ENCODE results near the gene PRSS12. TPM values are rescaled to one million over a fixed set of nuclear protein-coding genes. Genes with fewer than 3 reads are reported as not detected.

PRSS12 gene
- total and polyA plus RNA-seq, 7 donors, result 0.28 to 16.1 (median 1.3) TPM

GRCh38 chr4:118338518-118338917 lies 14.3 kb downstream of the PRSS12 start:
- Histone ChIP-seq H3K4me1 (no peaks in the 10 kb centered on the region), H3K9me3 (no peaks in the 10 kb centered on the region), H3K36me3 (no peaks in the 10 kb centered on the region), H3K4me3 (no peak overlapping the region), H3K27me3 (no peaks in the 10 kb centered on the region), H3K27ac (no peak overlapping the region)
- 81 to 86% methylated on average over 1 of the region's 1 CpG for WGBS, 2 donors
- TF ChIP-seq CTCF (IDR thresholded peaks at IDR 0.05) (no peak), POLR2A (IDR thresholded peaks at IDR 0.05) (no peak), EP300 (IDR thresholded peaks at IDR 0.05) (no peak), POLR2AphosphoS5 (IDR thresholded peaks at IDR 0.05) (no peak)
- DNase-seq, result no peak
- intact Hi-C loops (cut with DNase I), result no loop called here

GRCh38 chr4:118337954-118338353 lies 14.8 kb downstream of the PRSS12 start:
- Histone ChIP-seq H3K4me3 (no peak overlapping the region), H3K36me3 (no peaks in the 10 kb centered on the region), H3K4me1 (no peaks in the 10 kb centered on the region), H3K27me3 (no peaks in the 10 kb centered on the region), H3K27ac (no peak overlapping the region), H3K9me3 (no peaks in the 10 kb centered on the region)
- no peak for TF ChIP-seq POLR2AphosphoS5 (IDR thresholded peaks at IDR 0.05)
- no peak for DNase-seq
- 96 to 98% methylated on average over 4 of the region's 4 CpGs for whole genome bisulfite sequencing, 2 donors
- intact Hi-C loops (cut with DNase I), result no loop called here

GRCh38 chr4:118335774-118336173 lies 17.0 kb downstream of the PRSS12 start:
- intact Hi-C loops (cut with DNase I), result no loop called here
- no peaks in the 10 kb centered on the region for H3K4me1 ChIP-seq
- no peaks in the 10 kb centered on the region for H3K27me3 ChIP-seq
- no peaks in the 10 kb centered on the region for H3K36me3 ChIP-seq
- H3K4me3 ChIP-seq, result no peak overlapping the region
- no peak overlapping the region for H3K27ac ChIP-seq
- TF ChIP-seq CTCF (IDR thresholded peaks at IDR 0.05), result no peak
- WGBS, 2 donors, result 74 to 81% methylated on average over 4 of the region's 4 CpGs
- no peaks in the 10 kb centered on the region for H3K9me3 ChIP-seq
- no peak for DNase-seq

DNA sequence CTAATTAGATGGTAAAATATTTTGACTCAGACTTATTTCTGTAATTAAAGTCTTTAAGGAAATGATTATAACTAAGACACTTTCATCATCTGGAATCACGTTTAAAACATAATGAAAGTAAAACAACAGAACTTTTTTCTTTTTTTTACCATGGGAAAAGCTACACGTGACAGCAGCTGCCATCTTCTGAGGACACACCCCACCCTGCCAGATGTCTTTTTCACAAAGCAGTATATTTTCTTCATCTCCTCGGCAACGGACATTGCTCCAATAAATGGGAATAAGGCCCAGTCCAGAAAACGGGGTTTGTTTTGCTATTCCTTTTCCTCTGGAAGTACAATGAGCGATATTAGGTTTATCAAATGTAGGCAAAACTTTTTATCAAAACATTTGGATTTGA lies 17.5 kb downstream of the PRSS12 start:
- 19 to 58% methylated on average over 6 of the region's 6 CpGs for WGBS, 2 donors
- intact Hi-C loops (cut with DNase I), result no loop called here
- no peak overlapping the region for H3K27ac ChIP-seq
- H3K36me3 ChIP-seq, result no peaks in the 10 kb centered on the region
- no peaks in the 10 kb centered on the region for H3K9me3 ChIP-seq
- H3K27me3 ChIP-seq, result no peaks in the 10 kb centered on the region
- TF ChIP-seq POLR2AphosphoS5 (IDR thresholded peaks at IDR 0.05), result no peak
- no peak for TF ChIP-seq POLR2A (IDR thresholded peaks at IDR 0.05)
- no peak for TF ChIP-seq EP300 (IDR thresholded peaks at IDR 0.05)
- no peak for DNase-seq
- H3K4me1 ChIP-seq, result no peaks in the 10 kb centered on the region
- no peak overlapping the region for H3K4me3 ChIP-seq

DNA sequence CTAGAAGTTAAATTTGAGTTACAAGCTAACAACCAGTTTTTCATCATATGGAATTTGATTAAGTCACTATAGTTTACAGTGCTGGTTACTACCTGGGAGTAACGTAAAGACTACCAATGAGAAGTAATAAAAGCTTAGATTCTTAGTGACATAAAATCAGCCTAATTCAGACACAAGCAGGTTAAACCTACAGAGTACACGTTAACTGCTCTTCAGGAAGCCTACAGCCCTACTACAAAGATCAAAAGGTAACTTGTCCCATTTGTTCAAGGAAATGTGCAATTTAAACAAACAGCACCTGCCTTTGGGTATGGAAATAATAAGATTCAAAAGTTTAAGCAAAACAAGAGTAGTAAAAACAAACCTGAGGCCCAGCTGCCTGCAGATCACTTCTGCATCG lies 21.5 kb downstream of the PRSS12 start:
- 20 to 74% methylated on average over 3 of the region's 3 CpGs for WGBS, 2 donors
- Histone ChIP-seq H3K4me3 (no peak overlapping the region), H3K9me3 (no peaks in the 10 kb centered on the region), H3K27ac (no peak overlapping the region), H3K4me1 (peaks cover 0 to 7% (median 3%) of the 10 kb centered on the region in 4 donors), H3K27me3 (no peaks in the 10 kb centered on the region), H3K36me3 (no peaks in the 10 kb centered on the region)
- intact Hi-C loops (cut with DNase I), result no loop called here
- TF ChIP-seq EP300 (IDR thresholded peaks at IDR 0.05) (no peak), POLR2AphosphoS5 (IDR thresholded peaks at IDR 0.05) (no peak), POLR2A (IDR thresholded peaks at IDR 0.05) (no peak), CTCF (IDR thresholded peaks at IDR 0.05) (no peak)
- DNase-seq, result no peak

GRCh38 chr4:118329849-118330248 lies 23.0 kb downstream of the PRSS12 start:
- H3K27me3 ChIP-seq, result no peaks in the 10 kb centered on the region
- H3K36me3 ChIP-seq, result no peaks in the 10 kb centered on the region
- 54 to 78% methylated on average over 5 of the region's 5 CpGs for WGBS, 2 donors
- H3K27ac ChIP-seq, result no peak overlapping the region
- no peak for TF ChIP-seq EP300 (IDR thresholded peaks at IDR 0.05)
- no peak for TF ChIP-seq POLR2A (IDR thresholded peaks at IDR 0.05)
- no peak for TF ChIP-seq CTCF (IDR thresholded peaks at IDR 0.05)
- TF ChIP-seq POLR2AphosphoS5 (IDR thresholded peaks at IDR 0.05), result no peak
- H3K4me3 ChIP-seq, result no peak overlapping the region
- H3K9me3 ChIP-seq, result no peaks in the 10 kb centered on the region
- no peak for DNase-seq
- H3K4me1 ChIP-seq, result peaks cover 0 to 7% (median 3%) of the 10 kb centered on the region in 4 donors
- intact Hi-C loops (cut with DNase I), result no loop called here
